GM12878 (cell line): ENCODE results near the gene COL6A3. TPM values are rescaled to one million over a fixed set of nuclear protein-coding genes. Genes with fewer than 3 reads are reported as not detected.

ENCODE experiments used
- ATAC-seq: fragments of 200-7000 bp; cut with Tn5 transposase; 3 replicates; pipeline ENCODE4 v1.9.1; 2020; ENCODE audit warnings: mild to moderate bottlenecking, moderate library complexity
- BruUV-seq: library from RNA; stranded (reverse); fragments of 400-500 nt; replicated peaks from 2 replicates; lab custom pipeline; 2021; lab: Mats Ljungman, UMichigan
- CTCF ChIA-PET: fragments of 300-600 bp; sonication (Branson Sonifier 250); formaldehyde crosslinking; extraction: SDS; loops from one replicate; lab custom pipeline; 2021; ENCODE audit warnings: inconsistent platforms; lab: Yijun Ruan, JAX
- POLR2A ChIA-PET: fragments of 350-600 bp; formaldehyde crosslinking; extraction: SDS; loops from one replicate; lab custom pipeline; 2021; ENCODE audit warnings: inconsistent platforms; lab: Charles Lee
- RAD21 ChIA-PET: fragments of 300-600 bp; sonication (Branson Sonifier 250); formaldehyde crosslinking; loops from one replicate; lab custom pipeline; 2023; ENCODE audit warnings: antibody characterized with exemption; ENCODE audit not compliant: unreplicated experiment; lab: Charles Lee
- SMC1A ChIA-PET: fragments of 300-600 bp; sonication (Branson Sonifier 250); formaldehyde crosslinking; loops from one replicate; lab custom pipeline; 2023; ENCODE audit not compliant: unreplicated experiment, uncharacterized antibody; lab: Charles Lee
- DNase-seq: peaks from one replicate; pipeline ENCODE4 v3.0.0-alpha.2; 2011; ENCODE audit warnings: low read depth, low spot score
- FAIRE-seq: peaks from 3 replicates; lab custom pipeline; 2011; peaks lifted over from hg19 to GRCh38; lab: Jason Lieb, UNC
- H2AFZ ChIP-seq: 2 replicates; pipeline ENCODE4 v1.6.0; 2011; ENCODE audit warnings: low read depth, low read length, control low read depth; ENCODE audit not compliant: control insufficient read depth
- H3K27ac ChIP-seq: 2 replicates; pipeline ENCODE4 v1.5.1; 2011; ENCODE audit warnings: control low read depth; ENCODE audit not compliant: control insufficient read depth, insufficient read depth
- H3K27me3 ChIP-seq, 2 experiments: replicated peaks in 1 of 2; 2 replicates each; pipeline versions ENCODE4 v1.6.0 to v1.6.1; 2011; ENCODE audit warnings: low read length in 1 of 2; ENCODE audit not compliant: control insufficient read depth in 2 of 2, insufficient read depth in 2 of 2
- H3K36me3 ChIP-seq, 2 experiments: 2 replicates each; pipeline ENCODE4 v1.5.1; 2011; ENCODE audit warnings: low read length in 1 of 2; ENCODE audit not compliant: control insufficient read depth in 2 of 2, insufficient read depth in 2 of 2
- H3K4me1 ChIP-seq: 2 replicates; pipeline ENCODE4 v1.6.1; 2011; ENCODE audit warnings: mild to moderate bottlenecking, low read length, moderate library complexity, mixed read lengths; ENCODE audit not compliant: control insufficient read depth, insufficient read depth
- H3K4me2 ChIP-seq: 2 replicates; pipeline ENCODE4 v1.6.0; 2011; ENCODE audit warnings: control low read depth; ENCODE audit not compliant: control insufficient read depth, insufficient read depth
- H3K4me3 ChIP-seq: fragments of 200-600 bp; sonication (generic); 2 replicates; pipeline ENCODE4 v1.5.1; 2016
- H3K79me2 ChIP-seq: 2 replicates; pipeline ENCODE4 v1.6.0; 2011; ENCODE audit warnings: low read length; ENCODE audit not compliant: control insufficient read depth, insufficient read depth
- H3K9ac ChIP-seq: 2 replicates; pipeline ENCODE4 v1.8.0; 2011; ENCODE audit warnings: low read length, control low read depth, mixed read lengths; ENCODE audit not compliant: control insufficient read depth, insufficient read depth
- H3K9me3 ChIP-seq: replicated peaks from 3 replicates; pipeline ENCODE4 v1.5.1; 2011; ENCODE audit warnings: mild to moderate bottlenecking, low read length; ENCODE audit not compliant: control insufficient read depth, insufficient read depth
- H4K20me1 ChIP-seq: 2 replicates; pipeline ENCODE4 v1.6.0; 2011; ENCODE audit not compliant: control insufficient read depth, insufficient read depth
- CEBPZ ChIP-seq: fragments of 150-350 bp; IDR thresholded peaks from 2 replicates; pipeline ENCODE4 v1.6.1; 2016; ENCODE audit warnings: low read depth, low read length
- E2F8 ChIP-seq: fragments of 450-650 bp; IDR thresholded peaks from 2 replicates; pipeline ENCODE4 v1.6.1; 2018; ENCODE audit warnings: mild to moderate bottlenecking, low read depth, moderate library complexity; ENCODE audit not compliant: partially characterized antibody
- ETV6 ChIP-seq, 2 experiments: fragments of 450-650 bp in 1 of 2; IDR thresholded peaks in 1 of 2; conservative IDR thresholded peaks in 1 of 2; 2 replicates each; pipeline ENCODE4 v1.6.1; 2014; ENCODE audit warnings: antibody characterized with exemption in 1 of 2, borderline replicate concordance in 1 of 2, low read depth in 1 of 2, mild to moderate bottlenecking in 1 of 2, moderate library complexity in 1 of 2
- FOS ChIP-seq: IDR thresholded peaks from 3 replicates; pipeline ENCODE4 v1.6.1; 2011; ENCODE audit warnings: borderline replicate concordance; ENCODE audit not compliant: insufficient read length; ENCODE audit errors: extremely low read depth
- HDGF ChIP-seq: fragments of 450-650 bp; IDR thresholded peaks from 2 replicates; pipeline ENCODE4 v1.6.1; 2016; ENCODE audit warnings: antibody characterized with exemption
- IRF4 ChIP-seq: IDR thresholded peaks from 2 replicates; pipeline ENCODE4 v1.6.1; 2011; ENCODE audit warnings: low read depth, low read length
- MYC ChIP-seq: IDR thresholded peaks from 2 replicates; pipeline ENCODE4 v1.6.1; 2011; ENCODE audit warnings: mild to moderate bottlenecking, low read length, moderate library complexity, inconsistent platforms; ENCODE audit not compliant: insufficient read depth, insufficient replicate concordance, insufficient read length, severe bottlenecking
- RELB ChIP-seq: fragments of 450-650 bp; IDR thresholded peaks from 2 replicates; pipeline ENCODE4 v1.6.1; 2017; ENCODE audit warnings: low read depth, mild to moderate bottlenecking, moderate library complexity
- REST ChIP-seq: IDR thresholded peaks from 2 replicates; pipeline ENCODE4 v1.6.1; 2012; ENCODE audit warnings: mild to moderate bottlenecking, low read depth, low read length
- RFX5 ChIP-seq: IDR thresholded peaks from 2 replicates; pipeline ENCODE4 v1.6.1; 2011; ENCODE audit warnings: low read depth, low read length, improper control_type of control experiment
- SIN3A ChIP-seq: IDR thresholded peaks from 2 replicates; pipeline ENCODE4 v1.6.1; 2012; ENCODE audit warnings: low read depth, low read length, improper control_type of control experiment
- SREBF1 ChIP-seq: IDR thresholded peaks from 2 replicates; pipeline ENCODE4 v1.6.1; 2012; ENCODE audit warnings: mild to moderate bottlenecking, low read length
- TBL1XR1 ChIP-seq: IDR thresholded peaks from 2 replicates; pipeline ENCODE4 v1.6.1; 2012; ENCODE audit warnings: low read depth, low read length, improper control_type of control experiment
- WGBS: methylation state at CpG from one replicate; pipeline ENCODE4 v1.1.6; 2016; ENCODE audit warnings: low lambda C conversion rate; ENCODE audit not compliant: insufficient replicate concordance, insufficient coverage; ENCODE audit errors: missing lambda C conversion rate; 5-methylcytosine and 5-hydroxymethylcytosine counted together
- in situ Hi-C: fragments of 300-500 bp; cut with MboI; formaldehyde crosslinking; loops from 9 replicates; pipeline ENCODE4 v1.14.3; 2018; ENCODE audit warnings: mixed read lengths
- intact Hi-C: fragments of 100-400 bp; cut with micrococcal nuclease; formaldehyde crosslinking; loops from one replicate; pipeline ENCODE4 v1.14.2; 2022; ENCODE audit not compliant: unreplicated experiment
- polyA plus RNA-seq, 11 experiments: library from polyadenylated mRNA; depleted of rRNA in 4 of 11; unstranded in 6 of 11; stranded (reverse) in 5 of 11; fragments of >200 nt; fragmentation: Nextera tagmentation in 4 of 11; fragmentation: Illumina TruSeq in 1 of 11; extraction: Ambion mirVana in 4 of 11; extraction: Trizol in 1 of 11; gene quantifications; 1 replicate in 1 of 11; 2 replicates in 10 of 11; pipeline versions ENCODE4 v1.2.1 to v1.2.3, GENCODE V29; 2011 to 2016; ENCODE audit warnings: inconsistent platforms in 2 of 11, missing spikeins in 2 of 11, low read depth in 1 of 11
- total RNA-seq, 4 experiments: library from RNA; depleted of rRNA in 3 of 4; stranded (reverse); fragments of >200 nt in 3 of 4; fragmentation: Illumina TruSeq in 1 of 4; extraction: Trizol in 1 of 4; gene quantifications; 2 replicates each; pipeline versions ENCODE4 v1.2.1 to v1.2.3, GENCODE V29; 2013 to 2021

COL6A3 gene
- total and polyA plus RNA-seq, 10 of the 15 experiments (the other 5 are each of a cell fraction or from before 2014, with no cell fraction given), result 0.01 to 0.51 (median 0.09) TPM; not detected in 4

- no peak overlapping the region for H3K4me2 ChIP-seq
- ChIA-PET SMC1A (no interaction called here), RAD21 (no interaction called here), CTCF (no interaction called here), POLR2A (no interaction called here)
- BruUV-seq, result no TSS peak
- no peak overlapping the region for H3K27ac ChIP-seq
- H4K20me1 ChIP-seq, result no peaks in the 10 kb centered on the region
- ATAC-seq (no peak), FAIRE-seq (no peak), DNase-seq (no peak)
- H2AFZ ChIP-seq, result no peak overlapping the region
- in situ Hi-C loops, result no loop called here
- 64% methylated on average over 9 of the region's 11 CpGs for WGBS
- no peaks in the 10 kb centered on the region; the same call in 2 of the 3 replicates for H3K9me3 ChIP-seq
- no peaks in the 10 kb centered on the region for H3K4me1 ChIP-seq
- no peaks in the 10 kb centered on the region for H3K79me2 ChIP-seq
- H3K36me3 ChIP-seq, result no peaks in the 10 kb centered on the region
- H3K9ac ChIP-seq, result no peak overlapping the region
- no peak overlapping the region for H3K4me3 ChIP-seq
- no peaks in the 10 kb centered on the region for H3K27me3 ChIP-seq
- intact Hi-C loops, result no loop called here
- no peak for TF ChIP-seq MYC
- no peak for TF ChIP-seq IRF4
- no peak for TF ChIP-seq CEBPZ
- TF ChIP-seq RFX5, result no peak
- no peak for TF ChIP-seq FOS
- TF ChIP-seq E2F8, result no peak
- TF ChIP-seq SIN3A, result no peak
- no peak for TF ChIP-seq SREBF1
- no peak for TF ChIP-seq ETV6 (conservative IDR thresholded peaks at IDR 0.05 in 1 of 2, IDR thresholded peaks at IDR 0.05 in 1 of 2; ENCODE audit: borderline replicate concordance in 1 of 2, low read depth in 1 of 2)
- TF ChIP-seq REST, result no peak
- no peak for TF ChIP-seq HDGF
- no peak for TF ChIP-seq RELB
- no peak for TF ChIP-seq TBL1XR1
Measured at GRCh38 chr2:237447496-237447895, 33.5 kb upstream of the COL6A3 start.
